GM19467 (cell line): ENCODE results near the gene ZNF83.
A peak's percentile ranks its signal among the peaks of the same experiment; 100 is the strongest.
"Not testable (repeated sequence)": the region's sequence is repeated elsewhere in the genome, so short reads cannot be mapped to it uniquely, and the experiment has no call there.

ENCODE experiments used
- ATAC-seq: cut with Tn5 transposase; IDR thresholded peaks from one replicate; pipeline ENCODE4 v1.9.1; 2021; ENCODE audit warnings: mild to moderate bottlenecking, moderate library complexity; ENCODE audit not compliant: unreplicated experiment

ZNF83 gene

DNA sequence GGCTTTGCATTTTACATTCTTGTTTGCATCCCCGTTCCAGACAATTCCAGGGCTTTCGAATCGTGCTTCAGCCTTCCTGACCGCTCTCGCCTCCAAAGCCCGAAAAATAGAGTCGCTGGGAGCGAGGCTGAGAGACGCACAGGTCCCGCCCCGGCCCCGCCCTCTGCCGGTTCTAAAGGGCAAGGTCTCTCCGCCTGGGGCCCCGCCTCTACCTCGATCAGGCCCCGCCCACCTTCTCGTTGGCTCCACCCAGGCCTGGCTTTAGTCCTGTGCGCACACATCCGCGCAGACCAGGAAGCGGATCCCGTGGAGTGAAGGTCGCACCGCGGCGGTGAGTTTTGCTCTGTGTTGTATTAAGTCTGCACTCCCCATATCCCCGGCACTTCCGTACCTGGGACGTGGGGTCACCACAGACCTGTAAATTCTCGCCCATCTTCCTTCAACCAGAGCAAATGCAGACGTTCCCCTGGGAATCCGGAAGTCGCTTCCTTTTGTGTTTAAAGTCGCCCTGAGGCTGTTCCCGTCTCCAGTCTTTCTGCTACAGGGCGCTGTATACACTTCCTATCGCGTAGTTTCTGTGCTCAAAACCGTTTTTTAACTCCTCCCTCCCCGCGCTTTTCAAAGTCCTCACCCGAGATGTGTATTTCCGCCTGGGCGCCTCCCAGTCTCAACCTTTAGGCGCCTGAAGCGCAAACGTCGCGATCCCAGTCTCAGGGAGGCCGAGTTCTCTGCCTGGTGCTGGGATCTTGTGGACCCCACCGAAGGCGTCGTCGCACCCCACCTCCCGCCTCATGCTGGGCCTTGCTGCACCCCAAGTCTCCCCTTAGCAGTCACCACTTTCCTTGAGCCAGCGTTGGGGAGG lies 67.9 kb downstream of the ZNF83 start, which contains the start of gene ZNF701:
ZNF701 (plus strand) TSS at position 288 of the 862 bp plus-strand sequence. CDS start 3,861 bp downstream, outside the sequence.
- peak; percentile 93 for ATAC-seq

DNA sequence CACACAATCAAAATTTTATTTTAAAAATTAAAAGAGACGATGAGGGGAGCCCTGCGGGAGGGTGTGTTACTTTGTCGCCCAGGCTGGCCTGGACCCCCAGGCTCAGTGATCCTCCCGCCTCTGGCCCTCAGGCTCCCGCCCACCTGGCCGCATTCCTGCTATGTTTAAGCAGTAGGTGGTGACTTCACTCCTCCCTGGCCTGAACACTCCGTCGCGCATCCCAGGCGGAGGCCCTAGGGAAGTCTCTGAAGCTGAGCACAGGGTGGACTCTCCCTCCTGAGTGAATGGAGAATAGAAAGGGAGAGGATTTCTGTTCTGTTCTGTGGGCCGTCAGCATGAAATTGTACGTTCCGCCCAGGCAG lies 68.5 kb downstream of the ZNF83 start:
- ATAC-seq = not testable (repeated sequence)

DNA sequence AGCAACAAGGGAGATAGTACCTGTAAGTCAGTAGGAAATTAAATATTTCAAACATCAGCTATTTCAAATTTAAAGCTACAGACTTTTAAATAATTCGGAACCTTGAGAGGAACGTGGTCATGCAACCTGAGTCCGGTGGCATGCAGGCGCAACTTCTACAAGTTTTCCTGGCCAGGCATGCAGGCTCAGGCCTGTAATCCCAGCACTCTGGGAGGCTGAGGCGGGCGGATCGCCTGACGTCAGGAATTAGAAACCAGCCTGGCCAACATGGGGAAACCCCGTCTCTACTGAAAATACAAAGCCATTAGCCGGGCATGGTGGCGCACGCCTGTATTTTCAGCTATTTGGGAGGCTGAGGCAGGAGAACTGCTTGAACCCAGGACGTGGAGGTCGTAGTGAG lies 70.2 kb downstream of the ZNF83 start:
- ATAC-seq = no peak

DNA sequence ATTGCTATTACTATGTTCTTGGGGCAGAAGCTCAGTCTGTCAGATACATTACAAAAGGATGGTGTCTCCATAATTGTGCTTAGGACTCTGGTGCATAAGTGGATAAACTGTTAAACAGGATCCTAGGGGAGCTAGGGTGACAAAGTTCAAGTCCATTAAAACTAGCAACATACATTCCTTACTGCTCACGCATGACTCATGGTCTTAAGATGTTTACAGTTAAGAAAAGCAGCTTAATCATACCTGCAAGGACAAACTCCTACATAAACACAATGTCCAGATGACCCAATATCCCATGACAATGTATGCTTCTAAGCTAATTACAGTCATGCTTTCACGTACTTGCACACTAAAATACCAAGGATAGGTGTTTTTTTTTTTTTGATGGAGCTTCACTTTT lies 71.6 kb downstream of the ZNF83 start:
- no peak for ATAC-seq

DNA sequence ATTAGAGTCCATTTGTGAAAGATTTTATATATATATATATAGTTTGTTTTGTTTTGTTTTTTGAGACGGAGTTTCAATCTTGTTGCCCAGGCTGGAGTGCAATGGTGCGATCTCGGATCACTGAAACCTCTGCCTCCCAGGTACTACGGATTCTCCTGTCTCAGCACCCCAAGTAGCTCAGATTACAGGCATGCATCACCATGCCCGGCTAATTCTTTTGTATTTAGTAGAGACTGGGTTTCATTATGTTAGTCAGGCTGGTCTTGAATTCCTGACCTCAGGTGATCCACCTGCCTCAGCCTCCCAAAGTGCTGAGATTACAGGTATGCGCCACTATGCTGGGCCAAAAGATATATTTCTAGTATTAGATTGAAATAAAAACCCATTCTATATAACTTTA lies 72.0 kb downstream of the ZNF83 start:
- ATAC-seq = no peak
